Hepatocyte (in vitro differentiated cells): ENCODE measurements around the gene HES3.

Source experiments
- EZH2 ChIP-seq: fragments of 200-600 bp; sonication (generic); IDR thresholded peaks from 2 replicates; pipeline ENCODE4 v1.6.1; 2016; ENCODE audit warnings: antibody characterized with exemption, mild to moderate bottlenecking, borderline replicate concordance
- TF ChIP-seq, protein P1 (sequence below): fragments of 200-600 bp; sonication (generic); IDR thresholded peaks from 2 replicates; pipeline ENCODE4 v1.5.1; 2016; ENCODE audit warnings: antibody characterized with exemption, mild to moderate bottlenecking; ENCODE audit not compliant: poor library complexity

GRCh38 chr1:6243993-6244392 lies at the start of gene HES3:
- TF ChIP-seq, protein P1, sequence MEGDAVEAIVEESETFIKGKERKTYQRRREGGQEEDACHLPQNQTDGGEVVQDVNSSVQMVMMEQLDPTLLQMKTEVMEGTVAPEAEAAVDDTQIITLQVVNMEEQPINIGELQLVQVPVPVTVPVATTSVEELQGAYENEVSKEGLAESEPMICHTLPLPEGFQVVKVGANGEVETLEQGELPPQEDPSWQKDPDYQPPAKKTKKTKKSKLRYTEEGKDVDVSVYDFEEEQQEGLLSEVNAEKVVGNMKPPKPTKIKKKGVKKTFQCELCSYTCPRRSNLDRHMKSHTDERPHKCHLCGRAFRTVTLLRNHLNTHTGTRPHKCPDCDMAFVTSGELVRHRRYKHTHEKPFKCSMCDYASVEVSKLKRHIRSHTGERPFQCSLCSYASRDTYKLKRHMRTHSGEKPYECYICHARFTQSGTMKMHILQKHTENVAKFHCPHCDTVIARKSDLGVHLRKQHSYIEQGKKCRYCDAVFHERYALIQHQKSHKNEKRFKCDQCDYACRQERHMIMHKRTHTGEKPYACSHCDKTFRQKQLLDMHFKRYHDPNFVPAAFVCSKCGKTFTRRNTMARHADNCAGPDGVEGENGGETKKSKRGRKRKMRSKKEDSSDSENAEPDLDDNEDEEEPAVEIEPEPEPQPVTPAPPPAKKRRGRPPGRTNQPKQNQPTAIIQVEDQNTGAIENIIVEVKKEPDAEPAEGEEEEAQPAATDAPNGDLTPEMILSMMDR = no peak
- TF ChIP-seq EZH2 = no peak
